LNCaP clone FGC (cell line): ENCODE data around the gene PATL2.

Experiments
- DNase-seq: peaks from one replicate; pipeline ENCODE4 v3.0.0-alpha.2; 2011; ENCODE audit warnings: low read depth
- H3K4me3 ChIP-seq: 2 replicates; pipeline ENCODE4 v1.5.1; 2011; ENCODE audit warnings: mild to moderate bottlenecking, low read depth, low read length, control low read depth
- TF ChIP-seq, protein P1 (sequence below): IDR thresholded peaks from 2 replicates; pipeline ENCODE4 v1.5.1; 2012; ENCODE audit warnings: mild to moderate bottlenecking; ENCODE audit not compliant: control insufficient read depth, insufficient read depth; ENCODE audit errors: extremely low read depth

The PATL2 gene

DNA sequence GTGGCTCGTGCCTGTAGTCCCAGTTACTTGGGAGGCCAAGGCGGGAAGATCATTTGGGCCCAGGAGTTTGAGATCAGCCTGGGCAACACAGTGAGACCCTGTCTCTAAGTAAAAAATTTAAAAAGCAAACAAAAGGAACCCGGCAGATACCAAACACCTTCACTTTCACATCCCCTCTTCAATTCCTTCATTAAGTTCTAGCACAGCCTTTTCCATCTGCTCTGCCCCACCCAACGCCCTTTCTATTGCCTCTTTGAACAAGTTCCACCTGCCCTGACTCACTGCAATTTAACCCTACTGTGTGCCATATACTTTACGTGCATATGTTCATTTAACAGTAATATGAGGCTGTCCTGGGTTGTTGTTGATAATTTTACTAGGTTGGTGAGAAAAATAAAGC, 35.2 kb downstream of the PATL2 start:
- TF ChIP-seq, protein P1, sequence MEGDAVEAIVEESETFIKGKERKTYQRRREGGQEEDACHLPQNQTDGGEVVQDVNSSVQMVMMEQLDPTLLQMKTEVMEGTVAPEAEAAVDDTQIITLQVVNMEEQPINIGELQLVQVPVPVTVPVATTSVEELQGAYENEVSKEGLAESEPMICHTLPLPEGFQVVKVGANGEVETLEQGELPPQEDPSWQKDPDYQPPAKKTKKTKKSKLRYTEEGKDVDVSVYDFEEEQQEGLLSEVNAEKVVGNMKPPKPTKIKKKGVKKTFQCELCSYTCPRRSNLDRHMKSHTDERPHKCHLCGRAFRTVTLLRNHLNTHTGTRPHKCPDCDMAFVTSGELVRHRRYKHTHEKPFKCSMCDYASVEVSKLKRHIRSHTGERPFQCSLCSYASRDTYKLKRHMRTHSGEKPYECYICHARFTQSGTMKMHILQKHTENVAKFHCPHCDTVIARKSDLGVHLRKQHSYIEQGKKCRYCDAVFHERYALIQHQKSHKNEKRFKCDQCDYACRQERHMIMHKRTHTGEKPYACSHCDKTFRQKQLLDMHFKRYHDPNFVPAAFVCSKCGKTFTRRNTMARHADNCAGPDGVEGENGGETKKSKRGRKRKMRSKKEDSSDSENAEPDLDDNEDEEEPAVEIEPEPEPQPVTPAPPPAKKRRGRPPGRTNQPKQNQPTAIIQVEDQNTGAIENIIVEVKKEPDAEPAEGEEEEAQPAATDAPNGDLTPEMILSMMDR = no peak
- no peak for DNase-seq
- H3K4me3 ChIP-seq = no peak overlapping the region

- H3K4me3 ChIP-seq = no peak overlapping the region
- DNase-seq = no peak
- TF ChIP-seq, protein P1 = no peak
Measured at GRCh38 chr15:44673639-44674038, 37.5 kb downstream of the PATL2 start.

DNA sequence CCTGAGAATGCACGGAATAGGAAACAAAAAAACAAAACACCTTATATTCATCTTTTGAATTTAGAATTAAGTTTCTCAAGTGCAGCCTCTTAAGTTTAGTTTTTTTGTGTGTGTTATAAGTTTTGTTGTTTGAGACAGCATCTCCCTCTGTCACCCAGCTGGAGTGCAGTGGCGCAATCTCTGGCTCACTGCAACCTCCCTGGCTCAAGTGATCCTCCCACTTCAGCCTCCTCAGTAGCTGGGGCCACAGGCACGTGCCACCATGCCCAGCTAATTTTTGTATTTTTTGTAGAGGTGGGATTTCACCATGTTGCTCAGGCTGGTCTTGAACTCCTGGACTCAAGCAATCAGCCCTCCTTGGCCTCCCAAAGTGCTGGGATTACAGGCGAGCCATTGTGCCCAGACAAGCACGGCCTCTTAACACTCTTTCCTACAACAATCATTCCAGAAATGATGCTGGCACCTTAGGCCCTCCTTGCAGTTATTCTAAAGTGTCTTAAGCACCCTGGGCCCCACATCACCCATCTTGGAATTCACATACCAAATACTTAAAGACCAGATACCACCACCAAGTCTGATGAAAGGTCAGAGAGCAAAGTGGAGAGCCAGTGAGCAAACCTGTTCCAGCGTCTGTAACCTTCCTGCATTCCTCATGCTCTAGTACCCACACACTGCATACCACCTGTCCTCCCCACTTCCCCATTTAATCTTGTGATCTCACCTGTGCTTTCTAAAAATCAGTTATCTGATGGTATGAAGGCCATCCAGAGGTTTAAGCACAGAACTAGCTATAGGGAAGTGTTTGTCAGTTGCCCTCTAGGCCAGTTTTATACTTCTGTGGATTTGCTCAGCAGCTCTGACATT, 40.8 kb downstream of the PATL2 start:
- no peak for DNase-seq
- TF ChIP-seq, protein P1 = no peak
- no peak overlapping the region for H3K4me3 ChIP-seq

GRCh38 chr15:44668921-44669320, 42.2 kb downstream of the PATL2 start:
- DNase-seq = no peak
- no peak overlapping the region for H3K4me3 ChIP-seq
- TF ChIP-seq, protein P1 = no peak

- TF ChIP-seq, protein P1 = no peak
- no peak overlapping the region for H3K4me3 ChIP-seq
- no peak for DNase-seq
Measured at GRCh38 chr15:44667039-44667360, 44.1 kb downstream of the PATL2 start.

DNA sequence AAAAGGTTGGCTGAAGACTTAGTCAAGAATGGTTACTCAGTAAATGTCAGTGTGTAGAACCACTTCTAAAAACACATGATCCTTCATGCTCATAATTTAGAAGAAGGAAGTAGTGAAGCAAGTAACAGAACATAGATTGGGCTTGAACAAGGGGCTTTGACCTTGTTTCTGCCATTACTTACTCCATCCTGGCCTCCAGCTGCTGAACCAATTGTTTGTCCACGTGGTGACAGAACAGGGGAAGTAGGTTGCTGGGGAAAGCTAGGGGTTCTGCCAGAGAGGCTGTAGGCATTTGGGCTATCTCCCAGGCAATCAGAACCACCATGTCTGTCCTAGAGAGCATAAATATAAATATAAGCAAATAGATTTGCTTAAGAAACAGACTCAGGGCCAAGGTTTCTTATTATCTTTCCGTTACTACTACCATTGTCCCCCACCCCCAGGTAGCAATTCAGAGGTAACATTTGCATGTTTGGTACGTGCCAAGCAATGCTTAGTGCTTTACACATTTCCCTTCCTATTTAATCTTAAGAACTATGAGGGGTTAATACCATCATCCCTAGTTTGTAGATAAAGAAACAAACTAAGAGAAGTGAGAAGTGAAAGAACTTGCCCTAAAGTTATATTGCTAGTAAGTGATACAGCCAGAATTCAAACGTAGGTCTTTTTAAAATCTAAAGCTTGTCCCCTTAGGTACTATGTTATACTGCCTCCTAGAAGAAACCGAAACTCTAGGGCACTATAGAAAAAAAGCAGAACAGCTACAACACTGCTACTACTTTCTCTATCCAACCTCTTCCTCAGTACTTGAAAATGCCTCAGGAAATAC, 44.7 kb downstream of the PATL2 start:
- H3K4me3 ChIP-seq = no peak overlapping the region
- TF ChIP-seq, protein P1 = no peak
- DNase-seq = no peak
